K562 (cell line): ENCODE results near the gene CDS1. TPM values are rescaled to one million over a fixed set of nuclear protein-coding genes. Genes with fewer than 3 reads are reported as not detected.

Experiments used
- ATAC-seq: fragments of 200-7000 bp; cut with Tn5 transposase; 3 replicates; pipeline ENCODE4 v1.9.1; 2020; ENCODE audit warnings: moderate library complexity
- BruUV-seq: library from RNA; stranded (reverse); fragments of 400-500 nt; replicated peaks from 2 replicates; lab custom pipeline; 2021; lab: Mats Ljungman, UMichigan
- CTCF ChIA-PET: fragments of 300-600 bp; formaldehyde crosslinking; extraction: SDS; loops from one replicate; lab custom pipeline; 2021; ENCODE audit warnings: low intra/inter-chr PET ratio; lab: Yijun Ruan, JAX
- POLR2A ChIA-PET: fragments of 300-600, 350-650 bp; sonication (Branson Sonifier 250); formaldehyde crosslinking; extraction: SDS; loops from one replicate; lab custom pipeline; 2021; ENCODE audit warnings: antibody characterized with exemption, inconsistent platforms; lab: Yijun Ruan, JAX
- DNase-seq, 4 experiments: peaks; one replicate each; pipeline versions ENCODE4 v3.0.0 to v3.0.0-alpha.2; 2011 to 2018; ENCODE audit warnings: low spot score in 3 of 4, mixed read lengths in 3 of 4; ENCODE audit errors: extremely low read depth in 1 of 4
- FAIRE-seq: peaks from 2 replicates; lab custom pipeline; 2011; peaks lifted over from hg19 to GRCh38; lab: Jason Lieb, UNC
- H2AFZ ChIP-seq: 2 replicates; pipeline ENCODE4 v1.6.0; 2011; ENCODE audit warnings: low read depth, low read length, control low read depth, inconsistent platforms
- H3K27ac ChIP-seq: fragments of 200-600 bp; 3 replicates; pipeline ENCODE4 v1.8.0; 2011; ENCODE audit warnings: low read depth, mild to moderate bottlenecking, control low read depth, inconsistent platforms, low read length, moderate library complexity, mixed read lengths; ENCODE audit errors: extremely low read depth
- H3K27me3 ChIP-seq, 2 experiments: fragments of 300-600 bp in 1 of 2; 2 replicates in 1 of 2; 3 replicates in 1 of 2; pipeline versions ENCODE4 v1.6.0 to v1.8.0; 2011; ENCODE audit warnings: inconsistent platforms in 2 of 2, low read length in 2 of 2, mild to moderate bottlenecking in 1 of 2, mixed read lengths in 1 of 2, moderate library complexity in 1 of 2; ENCODE audit not compliant: control insufficient read depth in 2 of 2, insufficient read depth in 2 of 2
- H3K36me3 ChIP-seq: fragments of 300-600 bp; 3 replicates; pipeline ENCODE4 v1.8.0; 2011; ENCODE audit warnings: mild to moderate bottlenecking, low read length, inconsistent platforms; ENCODE audit not compliant: control insufficient read depth, insufficient read depth
- H3K4me1 ChIP-seq, 2 experiments: fragments of 200-600 bp in 1 of 2; replicated peaks in 1 of 2; 2 replicates in 1 of 2; 3 replicates in 1 of 2; pipeline versions ENCODE4 v1.5.1 to v1.8.0; 2011; ENCODE audit warnings: inconsistent platforms in 2 of 2, low read length in 2 of 2, mild to moderate bottlenecking in 1 of 2, mixed read lengths in 1 of 2, moderate library complexity in 1 of 2; ENCODE audit not compliant: control insufficient read depth in 2 of 2, insufficient read depth in 2 of 2
- H3K4me2 ChIP-seq: 2 replicates; pipeline ENCODE4 v1.6.1; 2011; ENCODE audit warnings: low read length, control low read depth, inconsistent platforms, mixed read lengths; ENCODE audit not compliant: insufficient read depth
- H3K4me3 ChIP-seq: fragments of 200-600 bp; sonication (generic), shearing (Covaris generic); 2 replicates; pipeline ENCODE4 v1.5.1; 2016; ENCODE audit warnings: control low read depth, inconsistent platforms
- H3K79me2 ChIP-seq: fragments of 200-600 bp; 3 replicates; pipeline ENCODE4 v1.8.0; 2011; ENCODE audit warnings: low read length, inconsistent platforms; ENCODE audit not compliant: control insufficient read depth, insufficient read depth
- H3K9ac ChIP-seq, 2 experiments: 2 replicates each; pipeline versions ENCODE4 v1.6.0 to v1.6.1; 2011; ENCODE audit warnings: low read depth in 2 of 2, low read length in 2 of 2, control low read depth in 1 of 2, inconsistent platforms in 1 of 2, mild to moderate bottlenecking in 1 of 2, mixed read lengths in 1 of 2; ENCODE audit not compliant: insufficient read depth in 1 of 2
- H3K9me1 ChIP-seq: one replicate; pipeline ENCODE4 v1.6.0; 2011; ENCODE audit warnings: inconsistent platforms, mild to moderate bottlenecking, low read length, moderate library complexity; ENCODE audit not compliant: control insufficient read depth, insufficient read depth
- H3K9me3 ChIP-seq: replicated peaks from 2 replicates; pipeline ENCODE4 v1.5.1; 2011; ENCODE audit warnings: low read depth, low read length, inconsistent platforms; ENCODE audit not compliant: control insufficient read depth, insufficient read depth
- H4K20me1 ChIP-seq: replicated peaks from 2 replicates; pipeline ENCODE4 v1.6.1; 2011; ENCODE audit warnings: low read length, inconsistent platforms, mixed read lengths; ENCODE audit not compliant: control insufficient read depth, insufficient read depth
- ARID3A ChIP-seq: IDR thresholded peaks from 2 replicates; pipeline ENCODE4 v1.6.1; 2012; ENCODE audit warnings: low read depth, low read length, improper control_type of control experiment, borderline replicate concordance
- ETV6 ChIP-seq, 3 experiments: fragments of 150-350 bp in 1 of 3; sonication (generic) in 1 of 3; formaldehyde crosslinking in 1 of 3; IDR thresholded peaks; 2 replicates each; pipeline versions ENCODE4 v1.6.1 to v1.8.0; 2014 to 2022; ENCODE audit warnings: borderline replicate concordance in 2 of 3, low read depth in 2 of 3, antibody characterized with exemption in 1 of 3, low read length in 1 of 3, mild to moderate bottlenecking in 1 of 3, missing genetic modification reagents in 1 of 3
- HMG20A ChIP-seq: fragments of 450-650 bp; formaldehyde crosslinking; conservative IDR thresholded peaks from 2 replicates; pipeline ENCODE4 v1.4.0; 2020; ENCODE audit warnings: mild to moderate bottlenecking, mixed read lengths
- PRMT5 ChIP-seq: sonication (generic); formaldehyde crosslinking; IDR thresholded peaks from 2 replicates; pipeline ENCODE4 v1.5.0; 2020; ENCODE audit warnings: missing genetic modification reagents
- SRSF1 ChIP-seq: fragments of 200-400 bp; formaldehyde crosslinking; IDR thresholded peaks from 2 replicates; pipeline ENCODE4 v1.6.1; 2017; ENCODE audit warnings: mild to moderate bottlenecking, low read depth, low read length, moderate library complexity
- TEAD1 ChIP-seq, 2 experiments: fragments of 450-650 bp in 1 of 2; sonication (generic) in 1 of 2; formaldehyde crosslinking; IDR thresholded peaks; 2 replicates each; pipeline versions ENCODE4 v1.4.0 to v1.8.0; 2020 to 2022; ENCODE audit warnings: mild to moderate bottlenecking in 2 of 2, missing genetic modification reagents in 1 of 2
- U2AF1 ChIP-seq: fragments of 200-400 bp; formaldehyde crosslinking; optimal IDR thresholded peaks from 2 replicates; pipeline ENCODE3; 2017; ENCODE audit warnings: mild to moderate bottlenecking, low read depth, low read length, moderate library complexity
- ZBTB5 ChIP-seq: fragments of 450-650 bp; IDR thresholded peaks from 2 replicates; pipeline ENCODE4 v1.6.1; 2017; ENCODE audit warnings: antibody characterized with exemption
- ZNF644 ChIP-seq: fragments of 200-800 bp; sonication (Bioruptor generic); IDR thresholded peaks from 2 replicates; pipeline ENCODE4 v1.6.1; 2016; ENCODE audit warnings: low read depth, missing genetic modification characterization, missing compliant biosample characterization
- ZNF695 ChIP-seq: fragments of 450-650 bp; formaldehyde crosslinking; IDR thresholded peaks from 2 replicates; pipeline ENCODE4 v1.4.0; 2020; ENCODE audit warnings: mild to moderate bottlenecking, moderate library complexity
- ZNF707 ChIP-seq: fragments of 250-450 bp; sonication (Bioruptor Pico); conservative IDR thresholded peaks from 2 replicates; pipeline ENCODE4 v1.8.0; 2022; ENCODE audit warnings: inconsistent platforms, mild to moderate bottlenecking, moderate library complexity
- WGBS: fragments of 100-300 bp; shearing (Covaris generic); methylation state at CpG from one replicate; pipeline ENCODE4 v1.1.6; 2016; ENCODE audit warnings: low coverage, mixed read lengths; ENCODE audit not compliant: insufficient coverage; ENCODE audit errors: missing lambda C conversion rate; 5-methylcytosine and 5-hydroxymethylcytosine counted together
- in situ Hi-C: fragments of 300-500 bp; cut with MboI; formaldehyde crosslinking; loops from 4 replicates; pipeline ENCODE4 v1.15.0; 2018; ENCODE audit warnings: inconsistent platforms, mixed read lengths
- intact Hi-C: fragments of 100-400 bp; cut with micrococcal nuclease; formaldehyde crosslinking; loops from 2 replicates; pipeline ENCODE4 v1.14.2; 2022
- polyA plus RNA-seq, 8 experiments: library from polyadenylated mRNA; depleted of rRNA in 4 of 8; stranded (reverse) in 5 of 8; unstranded in 3 of 8; fragments of >200 nt; fragmentation: Nextera tagmentation in 2 of 8; fragmentation: Illumina TruSeq in 1 of 8; extraction: Ambion mirVana in 2 of 8; extraction: Trizol in 1 of 8; gene quantifications; 2 replicates each; pipeline versions ENCODE4 v1.2.1 to v1.2.3, GENCODE V29; 2011 to 2014; ENCODE audit warnings: inconsistent platforms in 1 of 8, missing spikeins in 1 of 8
- total RNA-seq, 7 experiments: library from RNA; depleted of rRNA in 6 of 7; stranded (reverse); fragments of >200 nt in 6 of 7; fragmentation: Illumina TruSeq in 2 of 7; extraction: Trizol in 2 of 7; gene quantifications; 2 replicates each; pipeline versions ENCODE4 v1.2.1 to v1.2.3, GENCODE V29; 2011 to 2021; ENCODE audit warnings: low replicate concordance in 1 of 7
- TF ChIP-seq, protein P1 (sequence below): fragments of 450-650 bp; IDR thresholded peaks from 2 replicates; pipeline ENCODE4 v1.6.1; 2016; ENCODE audit warnings: missing biosample characterization, missing genetic modification characterization
- TF ChIP-seq, protein P2 (sequence below): fragments of 450-650 bp; formaldehyde crosslinking; IDR thresholded peaks from 2 replicates; pipeline ENCODE4 v1.4.0; 2020; ENCODE audit warnings: mild to moderate bottlenecking, mixed read lengths
- TF ChIP-seq, protein P3 (sequence below): fragments of 250-450 bp; sonication (Bioruptor Pico); IDR thresholded peaks from 2 replicates; pipeline ENCODE4 v1.4.0; 2020; ENCODE audit warnings: borderline replicate concordance

CDS1 gene
- total and polyA plus RNA-seq, 9 of the 15 experiments (the other 6 are each of a cell fraction or from before 2014, with no cell fraction given): 0.04 to 0.42 (median 0.15) TPM

DNA sequence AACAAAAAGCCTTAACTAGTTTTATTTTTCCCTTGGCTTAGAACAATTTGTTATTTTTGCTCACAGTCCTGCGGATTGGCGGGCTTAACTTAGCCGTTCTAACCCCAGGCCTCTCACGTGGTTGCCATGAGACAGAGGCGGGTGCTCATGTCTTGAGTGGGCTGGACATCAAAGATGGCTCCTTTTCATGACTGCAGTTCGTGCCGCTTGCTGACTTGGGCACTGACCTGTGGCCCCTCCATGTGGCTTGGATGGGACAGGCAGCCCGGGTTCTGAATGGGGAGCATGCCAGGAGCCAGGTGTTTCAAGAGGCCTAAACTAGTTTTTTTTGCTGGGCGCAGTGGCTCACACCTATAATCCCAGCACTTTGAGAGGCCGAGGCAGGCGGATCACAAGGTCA is 40.7 kb downstream of the CDS1 start:
- H3K4me1 ChIP-seq: no peaks in the 10 kb centered on the region
- intact Hi-C loops (no loop called here), in situ Hi-C loops (no loop called here)
- no peaks in the 10 kb centered on the region; a peak in 1 of 5 replicates for H3K27me3 ChIP-seq
- TF ChIP-seq, protein P1, sequence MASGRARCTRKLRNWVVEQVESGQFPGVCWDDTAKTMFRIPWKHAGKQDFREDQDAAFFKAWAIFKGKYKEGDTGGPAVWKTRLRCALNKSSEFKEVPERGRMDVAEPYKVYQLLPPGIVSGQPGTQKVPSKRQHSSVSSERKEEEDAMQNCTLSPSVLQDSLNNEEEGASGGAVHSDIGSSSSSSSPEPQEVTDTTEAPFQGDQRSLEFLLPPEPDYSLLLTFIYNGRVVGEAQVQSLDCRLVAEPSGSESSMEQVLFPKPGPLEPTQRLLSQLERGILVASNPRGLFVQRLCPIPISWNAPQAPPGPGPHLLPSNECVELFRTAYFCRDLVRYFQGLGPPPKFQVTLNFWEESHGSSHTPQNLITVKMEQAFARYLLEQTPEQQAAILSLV (tag): no peak
- TF ChIP-seq SRSF1: no peak
- TF ChIP-seq, protein P2, sequence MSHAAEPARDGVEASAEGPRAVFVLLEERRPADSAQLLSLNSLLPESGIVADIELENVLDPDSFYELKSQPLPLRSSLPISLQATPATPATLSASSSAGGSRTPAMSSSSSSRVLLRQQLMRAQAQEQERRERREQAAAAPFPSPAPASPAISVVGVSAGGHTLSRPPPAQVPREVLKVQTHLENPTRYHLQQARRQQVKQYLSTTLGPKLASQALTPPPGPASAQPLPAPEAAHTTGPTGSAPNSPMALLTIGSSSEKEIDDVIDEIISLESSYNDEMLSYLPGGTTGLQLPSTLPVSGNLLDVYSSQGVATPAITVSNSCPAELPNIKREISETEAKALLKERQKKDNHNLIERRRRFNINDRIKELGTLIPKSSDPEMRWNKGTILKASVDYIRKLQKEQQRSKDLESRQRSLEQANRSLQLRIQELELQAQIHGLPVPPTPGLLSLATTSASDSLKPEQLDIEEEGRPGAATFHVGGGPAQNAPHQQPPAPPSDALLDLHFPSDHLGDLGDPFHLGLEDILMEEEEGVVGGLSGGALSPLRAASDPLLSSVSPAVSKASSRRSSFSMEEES (CRISPR knock-in tag): no peak
- TF ChIP-seq, protein P3, sequence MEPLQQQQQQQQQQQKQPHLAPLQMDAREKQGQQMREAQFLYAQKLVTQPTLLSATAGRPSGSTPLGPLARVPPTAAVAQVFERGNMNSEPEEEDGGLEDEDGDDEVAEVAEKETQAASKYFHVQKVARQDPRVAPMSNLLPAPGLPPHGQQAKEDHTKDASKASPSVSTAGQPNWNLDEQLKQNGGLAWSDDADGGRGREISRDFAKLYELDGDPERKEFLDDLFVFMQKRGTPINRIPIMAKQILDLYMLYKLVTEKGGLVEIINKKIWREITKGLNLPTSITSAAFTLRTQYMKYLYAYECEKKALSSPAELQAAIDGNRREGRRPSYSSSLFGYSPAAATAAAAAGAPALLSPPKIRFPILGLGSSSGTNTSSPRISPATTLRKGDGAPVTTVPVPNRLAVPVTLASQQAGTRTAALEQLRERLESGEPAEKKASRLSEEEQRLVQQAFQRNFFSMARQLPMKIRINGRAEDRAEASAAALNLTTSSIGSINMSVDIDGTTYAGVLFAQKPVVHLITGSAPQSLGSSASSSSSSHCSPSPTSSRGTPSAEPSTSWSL (CRISPR knock-in tag): no peak
- TF ChIP-seq TEAD1 (CRISPR knock-in tag; IDR thresholded peaks at IDR 0.05): no peak
- no peak for TF ChIP-seq ZNF695
- no peak for TF ChIP-seq ZNF707 (CRISPR knock-in tag)
- no peak for TF ChIP-seq ETV6 (IDR thresholded peaks at IDR 0.05; ENCODE audit: borderline replicate concordance in 1 of 2, low read depth in 2 of 2, low read length in 1 of 2)
- TF ChIP-seq ETV6 (CRISPR knock-in tag; IDR thresholded peaks at IDR 0.05; ENCODE audit: borderline replicate concordance): no peak
- TF ChIP-seq ARID3A: no peak
- no peak for TF ChIP-seq PRMT5 (CRISPR knock-in tag)
- no peak for TF ChIP-seq ZNF644 (tag)
- no peak for TF ChIP-seq U2AF1
- TF ChIP-seq HMG20A (CRISPR knock-in tag): no peak
- TF ChIP-seq ZBTB5: no peak
- no peak for ATAC-seq
- no peaks in the 10 kb centered on the region for H3K36me3 ChIP-seq
- H4K20me1 ChIP-seq: no peaks in the 10 kb centered on the region
- POLR2A ChIA-PET: no interaction called here
- no peak for DNase-seq
- H3K9ac ChIP-seq: no peak overlapping the region
- H3K4me3 ChIP-seq: no peak overlapping the region
- no peaks in the 10 kb centered on the region for H3K79me2 ChIP-seq
- H3K9me1 ChIP-seq: no peaks in the 10 kb centered on the region
- H3K9me3 ChIP-seq: no peaks in the 10 kb centered on the region
- no peak overlapping the region for H2AFZ ChIP-seq
- 30% methylated on average over 8 of the region's 11 CpGs for WGBS
- CTCF ChIA-PET: no interaction called here
- no peak overlapping the region for H3K4me2 ChIP-seq
- no TSS peak for BruUV-seq
- FAIRE-seq: no peak
- H3K27ac ChIP-seq: no peak overlapping the region
